ENCODE measurements around the gene MRGPRX2.
A peak's percentile ranks its signal among the peaks of the same experiment; 100 is the strongest.

The MRGPRX2 gene

GRCh38 chr11:19073454-19074415 lies 13.2 kb upstream of the MRGPRX2 start:
- no peak for DNase-seq

GRCh38 chr11:19072464-19072863 lies 11.9 kb upstream of the MRGPRX2 start:
- peak; percentile 11 for DNase-seq

DNA sequence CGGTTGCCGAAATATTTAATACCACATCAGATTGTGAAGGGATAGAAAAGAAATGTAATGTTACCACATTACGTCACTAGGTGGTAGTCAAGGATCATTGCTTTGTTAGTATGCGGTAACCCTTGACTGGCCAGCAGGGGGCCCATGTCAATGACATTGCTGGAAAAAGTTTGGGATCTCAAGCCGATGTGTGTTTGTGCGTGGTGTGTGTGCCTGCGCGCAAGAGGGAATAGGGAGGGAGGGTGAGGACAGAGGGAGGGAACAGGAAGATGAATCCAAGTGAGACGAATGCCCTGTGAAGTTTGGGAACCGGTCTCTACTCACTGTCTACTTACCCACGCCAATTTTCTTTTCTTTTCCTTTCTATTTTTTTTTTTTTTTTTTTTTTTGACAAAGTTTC lies 10.7 kb upstream of the MRGPRX2 start:
- DNase-seq, result peak; percentile 90

GRCh38 chr11:19059833-19060232 lies 684 bp downstream of the MRGPRX2 start:
- no peak for DNase-seq

DNA sequence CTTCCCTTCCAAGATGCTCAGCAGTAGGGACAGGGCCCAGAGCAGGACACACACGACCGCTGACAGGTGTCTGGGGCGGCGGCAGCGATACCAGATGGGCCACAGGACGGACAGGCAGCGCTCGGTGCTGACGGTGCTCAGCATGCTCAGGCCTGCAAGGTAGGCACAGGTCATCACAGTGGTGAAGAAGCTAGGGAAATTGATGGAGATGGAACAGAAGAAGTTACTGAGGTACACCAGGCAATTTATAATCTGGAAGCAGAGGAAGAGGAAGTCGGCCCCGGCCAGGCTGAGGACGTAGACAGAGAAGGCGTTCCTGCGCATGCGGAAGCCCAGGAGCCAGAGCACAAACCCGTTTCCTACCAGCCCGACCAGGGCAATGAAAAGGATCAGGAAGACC lies 4.6 kb downstream of the MRGPRX2 start:
- no peak for DNase-seq

DNA sequence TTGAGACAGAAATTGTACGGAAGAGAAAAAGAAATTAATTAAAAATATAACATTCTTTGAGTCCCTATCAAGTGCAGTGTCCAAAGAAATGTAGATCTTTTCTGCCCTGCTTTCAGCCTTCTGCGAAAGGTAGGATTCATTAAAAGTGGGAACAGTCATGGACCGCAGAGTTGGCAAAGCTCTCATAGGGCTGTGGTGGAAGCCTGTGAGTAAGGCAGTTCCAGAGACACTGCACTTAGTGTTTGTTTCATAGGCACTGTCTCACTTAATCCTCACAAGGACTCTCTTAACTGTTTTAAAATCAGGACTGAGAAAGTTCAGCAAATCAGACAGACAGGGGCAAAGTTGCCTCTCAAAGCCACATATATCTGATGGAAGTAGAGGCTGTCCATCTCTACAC lies 5.5 kb downstream of the MRGPRX2 start:
- DNase-seq, result no peak

DNA sequence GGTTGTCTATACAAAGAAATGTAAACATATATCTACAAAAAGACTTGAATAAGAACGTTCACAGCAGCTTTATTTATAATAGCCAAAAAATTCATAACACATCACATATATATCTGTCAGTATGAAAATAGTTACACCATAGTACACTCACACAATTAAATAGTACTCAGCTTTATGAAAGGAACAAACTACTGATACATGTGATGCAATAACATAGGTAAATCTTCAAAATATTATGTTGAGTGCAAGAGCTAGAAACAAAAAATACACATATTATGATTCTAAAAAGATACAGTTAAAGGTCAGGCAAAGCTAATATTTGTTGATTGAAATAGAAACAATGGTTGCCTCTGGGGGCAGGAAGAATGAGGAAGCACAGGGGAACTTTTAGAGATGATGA lies 6.6 kb downstream of the MRGPRX2 start:
- DNase-seq, result no peak

DNA sequence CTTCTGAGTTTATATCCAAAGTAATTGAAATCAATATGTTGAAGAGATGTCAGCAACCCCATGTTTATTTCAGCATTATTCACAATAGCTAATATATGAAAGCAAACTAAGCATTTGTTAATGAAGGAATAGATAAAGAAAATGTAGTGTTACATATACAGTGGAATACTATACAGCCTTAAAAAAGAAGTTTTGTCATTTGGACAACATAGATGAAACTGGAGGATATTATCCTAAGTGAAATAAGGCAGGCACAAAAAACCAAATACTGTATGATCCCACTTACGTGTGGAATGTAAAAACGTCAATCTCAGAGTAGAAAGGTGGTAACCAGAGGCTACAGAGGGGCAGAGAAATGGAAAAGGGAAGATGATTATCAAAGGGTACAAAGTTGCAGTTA lies 10.2 kb downstream of the MRGPRX2 start:
- no peak for DNase-seq

DNA sequence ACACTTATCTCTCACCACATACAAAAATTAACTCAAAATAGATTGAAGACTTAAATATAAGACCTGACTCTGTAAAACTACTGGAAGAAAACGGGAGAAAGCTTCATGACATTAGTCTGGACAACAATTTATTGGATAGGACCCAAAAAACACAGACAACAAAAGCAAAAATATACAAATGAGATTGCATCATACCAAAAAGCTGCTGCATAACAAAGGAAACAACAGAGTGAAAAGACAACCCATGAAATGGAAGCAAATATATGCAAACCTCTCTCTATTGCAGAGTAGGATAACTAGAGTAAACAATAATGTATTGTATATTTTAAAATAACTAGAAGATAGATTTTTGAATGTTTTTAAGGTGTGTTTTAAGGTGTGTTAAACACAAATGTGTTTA lies 11.2 kb downstream of the MRGPRX2 start:
- DNase-seq, result no peak

GRCh38 chr11:19040051-19040450 lies 20.5 kb downstream of the MRGPRX2 start:
- DNase-seq, result no peak

DNA sequence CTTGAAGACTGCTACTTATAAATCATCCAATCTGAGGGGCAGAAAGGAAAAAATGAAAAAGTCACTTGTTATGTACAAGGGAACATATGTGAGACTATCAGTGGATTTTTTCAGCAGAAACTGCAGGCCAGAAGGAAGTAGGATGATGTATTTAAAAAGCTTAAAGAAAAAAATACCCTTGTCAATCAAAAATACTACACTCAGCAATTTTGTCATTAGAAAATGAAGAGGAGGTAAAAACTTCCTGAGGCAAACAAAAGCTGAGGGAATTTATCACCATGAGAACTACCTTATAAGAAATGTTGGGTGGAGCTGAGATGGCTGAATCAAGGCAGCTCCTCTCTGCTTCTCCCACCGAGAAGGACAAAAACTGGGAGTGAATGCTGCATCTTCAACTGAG lies 21.1 kb downstream of the MRGPRX2 start:
- DNase-seq, result no peak

DNA sequence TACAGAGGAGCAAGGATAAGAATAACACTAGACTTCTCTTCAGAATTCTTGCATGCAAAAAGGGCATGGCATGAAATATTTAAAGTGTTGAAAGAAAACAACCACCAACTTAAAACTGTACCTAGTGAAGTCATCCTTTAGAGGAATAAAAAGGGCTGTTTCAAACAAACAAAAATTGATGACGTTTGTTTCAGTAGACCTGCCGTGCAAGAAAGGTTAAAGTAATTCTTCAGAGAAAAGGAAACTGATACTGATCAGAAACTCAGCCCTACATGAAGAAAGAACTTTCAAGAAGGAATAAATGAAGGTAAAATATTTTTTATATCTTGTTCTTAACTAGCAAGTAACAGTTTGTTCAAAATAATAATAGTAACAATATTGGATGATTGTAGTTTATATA lies 27.5 kb downstream of the MRGPRX2 start:
- DNase-seq, result no peak

DNA sequence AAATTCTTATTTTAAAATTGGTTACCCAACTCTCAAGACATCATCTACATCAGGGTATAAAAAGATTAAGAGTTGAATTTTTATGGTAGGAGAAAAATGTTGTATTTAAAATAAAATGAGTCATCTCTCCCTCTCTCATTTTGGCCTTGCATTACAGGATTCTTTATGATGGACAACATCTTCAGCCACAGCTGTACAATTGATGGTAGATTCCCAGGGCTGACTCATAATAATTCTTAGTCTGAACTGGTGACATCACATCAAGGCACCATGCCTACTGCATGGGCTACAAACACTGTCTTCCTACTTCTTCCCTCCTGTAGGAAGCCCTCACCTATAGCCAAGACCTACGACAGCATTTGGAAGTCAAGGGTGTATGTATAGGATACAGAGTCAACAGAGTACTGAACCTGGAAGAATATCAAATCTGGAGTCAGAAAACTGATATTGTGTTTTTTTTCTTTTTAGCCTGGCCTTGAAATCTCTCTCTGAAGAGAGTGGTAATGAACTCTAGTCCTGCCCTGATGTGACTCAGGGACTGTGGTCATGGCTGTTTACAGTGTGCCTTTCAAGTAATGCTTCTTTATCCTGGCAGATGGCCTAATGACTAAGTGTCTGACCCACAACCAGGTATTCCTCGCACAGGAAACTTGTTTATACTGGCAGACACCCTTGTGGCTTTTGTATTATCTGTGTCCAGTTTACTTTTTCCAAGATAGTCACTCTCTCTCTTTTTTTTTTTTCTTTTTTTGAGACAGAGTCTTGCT lies 32.5 kb downstream of the MRGPRX2 start:
- peak; percentile 4 for DNase-seq

GRCh38 chr11:19026862-19027261 lies 33.7 kb downstream of the MRGPRX2 start:
- DNase-seq, result no peak

DNA sequence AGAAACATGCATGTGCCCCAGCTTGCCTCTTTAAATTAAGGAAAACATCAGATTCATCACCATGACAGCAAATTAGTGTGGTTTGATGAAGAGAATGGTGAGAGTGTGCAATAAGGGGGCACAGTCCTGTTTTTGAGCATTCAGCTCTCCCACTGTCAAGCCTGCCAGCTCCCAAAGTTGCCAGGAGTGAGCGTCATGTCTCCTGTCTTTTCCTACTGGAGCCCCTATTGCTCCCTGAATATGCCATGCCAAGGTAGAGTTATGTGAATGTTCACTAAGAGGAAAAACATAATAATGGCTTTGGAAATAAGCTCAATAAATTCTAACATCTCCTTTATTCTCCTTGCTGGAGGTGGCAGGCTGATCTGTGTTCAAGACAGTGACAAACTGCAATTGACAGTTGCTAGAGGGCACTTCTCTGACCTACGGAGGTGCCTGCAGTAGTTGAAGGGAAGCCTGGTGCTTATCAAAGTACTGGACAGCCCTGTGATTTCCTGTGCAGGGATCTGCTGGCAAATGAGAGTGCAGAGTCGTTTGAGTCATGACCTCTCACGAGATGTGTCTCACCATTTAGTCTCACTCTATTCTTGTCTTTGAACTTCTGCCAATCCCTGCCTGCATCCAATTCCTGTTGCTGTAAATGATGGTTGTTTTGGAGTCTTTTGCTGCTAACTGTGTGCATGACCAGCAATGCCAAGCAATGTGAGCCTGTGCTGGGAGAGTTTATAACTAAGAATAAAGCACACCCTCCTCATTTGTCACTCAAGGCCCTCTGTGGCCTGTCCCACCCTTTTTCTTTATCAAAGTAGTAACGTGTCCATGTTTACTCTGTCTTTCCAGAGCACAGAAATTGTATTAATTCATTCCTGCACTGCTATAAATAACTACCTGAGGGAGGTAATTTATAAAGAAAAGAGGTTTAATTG lies 34.8 kb downstream of the MRGPRX2 start:
- DNase-seq, result no peak

- no peak for DNase-seq
Measured at GRCh38 chr11:19020831-19021230, 39.7 kb downstream of the MRGPRX2 start.

DNA sequence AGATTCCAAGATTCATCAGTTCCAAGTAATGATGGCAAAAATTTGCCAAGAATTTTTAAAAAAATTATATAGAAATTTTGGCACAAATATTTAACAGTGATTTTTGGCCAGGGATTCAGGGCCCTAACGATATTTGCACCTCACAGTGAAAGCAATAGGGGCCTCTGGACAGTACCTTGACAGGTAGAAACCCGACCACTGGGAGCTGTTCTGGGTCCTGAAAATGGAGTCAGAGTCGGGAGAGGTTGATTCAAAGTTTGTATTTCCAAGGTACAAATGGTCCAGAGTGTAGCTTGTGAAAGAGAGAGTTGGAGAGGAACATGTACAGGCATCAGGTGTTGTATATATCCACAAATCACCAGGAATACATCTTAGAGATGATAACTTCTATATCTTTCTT lies 41.6 kb downstream of the MRGPRX2 start:
- DNase-seq, result no peak

DNA sequence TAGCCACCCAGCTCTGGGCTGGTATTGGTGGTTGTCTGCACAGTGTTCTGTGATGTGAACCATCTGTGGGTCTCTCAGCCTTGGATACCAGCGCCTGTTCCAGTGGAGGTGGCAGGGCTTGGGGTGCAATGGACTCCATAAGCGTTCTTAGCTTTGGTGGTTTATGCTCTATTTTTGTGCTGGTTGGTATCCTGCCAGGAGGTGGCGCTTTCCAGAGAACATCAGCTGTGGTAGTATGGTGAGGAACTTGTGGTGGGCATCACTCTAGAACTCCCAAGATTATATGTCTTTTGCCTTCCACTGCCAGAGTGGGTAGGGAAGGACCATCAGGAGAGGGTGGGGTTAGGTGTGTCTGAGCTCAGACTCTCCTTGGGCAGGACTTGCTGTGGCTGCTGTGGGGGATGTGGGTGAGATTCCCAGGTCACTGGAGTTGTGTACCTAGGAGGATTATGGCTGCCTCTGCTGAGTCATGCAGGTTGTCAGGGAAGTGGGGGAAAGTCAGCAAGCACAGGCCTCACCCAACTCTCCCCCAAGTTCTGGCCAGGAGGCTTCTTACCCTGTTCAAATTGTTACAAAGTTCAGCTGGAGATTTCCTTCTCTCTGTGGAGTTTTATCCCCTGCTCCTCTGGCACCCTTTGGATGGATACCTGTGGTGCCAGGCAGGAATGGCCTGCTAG lies 47.2 kb downstream of the MRGPRX2 start:
- DNase-seq, result no peak

- no peak for DNase-seq
Measured at GRCh38 chr11:19012636-19013035, 47.9 kb downstream of the MRGPRX2 start.

Data from NCI-H69 (cell line).